Activated naive CD8-positive, alpha-beta T cell treated with anti-CD3 and anti-CD28 coated beads, Interleukin-2, amount 50 U/mL, for 24 hours (primary cell): Measurements from ENCODE around the gene C11orf54.
"Not testable (repeated sequence)": the region's sequence is repeated elsewhere in the genome, so short reads cannot be mapped to it uniquely, and the experiment has no call there.

Source experiments
- ATAC-seq: fragments of 150-1000 bp; cut with Tn5 transposase; one replicate; pipeline ENCODE4 v1.10.0; 2021
- DNase-seq: peaks from one replicate; pipeline ENCODE4 v3.0.0; 2021
- H3K27ac Mint-ChIP-seq: one replicate; pipeline ENCODE4 v1.8.0; 2021; ENCODE audit warnings: mild to moderate bottlenecking, mixed read lengths
- H3K27me3 Mint-ChIP-seq: one replicate; pipeline ENCODE4 v1.8.0; 2021; ENCODE audit warnings: mixed read lengths
- H3K36me3 Mint-ChIP-seq: one replicate; pipeline ENCODE4 v1.8.0; 2021; ENCODE audit warnings: low read depth, mixed read lengths
- H3K4me1 Mint-ChIP-seq: one replicate; pipeline ENCODE4 v1.8.0; 2021; ENCODE audit warnings: mixed read lengths
- H3K4me3 Mint-ChIP-seq: one replicate; pipeline ENCODE4 v1.8.0; 2021; ENCODE audit warnings: mild to moderate bottlenecking, moderate library complexity, mixed read lengths
- H3K9me3 Mint-ChIP-seq: one replicate; pipeline ENCODE4 v1.8.0; 2021; ENCODE audit warnings: mixed read lengths

Gene C11orf54

GRCh38 chr11:93740730-93741093, 760 bp upstream of the C11orf54 start:
- peak overlapping the region; percentile 100 for H3K27ac Mint-ChIP-seq
- H3K27me3 Mint-ChIP-seq = no peaks in the 10 kb centered on the region
- H3K4me1 Mint-ChIP-seq = peaks cover 70% of the 10 kb centered on the region

GRCh38 chr11:93741882-93742226, 382 bp downstream of the C11orf54 start:
- Mint-ChIP-seq H3K27me3 (no peaks in the 10 kb centered on the region), H3K4me1 (peaks cover 60% of the 10 kb centered on the region), H3K9me3 (no peaks in the 10 kb centered on the region), H3K27ac (peak overlapping the region; percentile 100), H3K36me3 (peaks cover 55% of the 10 kb centered on the region), H3K4me3 (peak overlapping the region; percentile 99)
- ATAC-seq (peak; percentile 7), DNase-seq (no peak)

More at GRCh38 chr11:93740730-93741093, 760 bp upstream of the C11orf54 start:
- DNase-seq (peak; percentile 62), ATAC-seq (peak; percentile 35)
- no peaks in the 10 kb centered on the region for H3K9me3 Mint-ChIP-seq
- H3K36me3 Mint-ChIP-seq = peaks cover 66% of the 10 kb centered on the region
- H3K4me3 Mint-ChIP-seq = peak overlapping the region; percentile 99

GRCh38 chr11:93743291-93743690, 1.8 kb downstream of the C11orf54 start:
- Mint-ChIP-seq H3K4me1 (peaks cover 46% of the 10 kb centered on the region), H3K9me3 (no peaks in the 10 kb centered on the region), H3K36me3 (peaks cover 43% of the 10 kb centered on the region), H3K27me3 (no peaks in the 10 kb centered on the region), H3K4me3 (peak overlapping the region; percentile 59), H3K27ac (no peak overlapping the region)
- DNase-seq (no peak), ATAC-seq (no peak)

- peaks cover 31% of the 10 kb centered on the region for H3K36me3 Mint-ChIP-seq
Observed at GRCh38 chr11:93744669-93745004, 3.2 kb downstream of the C11orf54 start.

GRCh38 chr11:93745005-93745755, 3.7 kb downstream of the C11orf54 start:
- H3K4me1 Mint-ChIP-seq = peaks cover 30% of the 10 kb centered on the region
- H3K4me3 Mint-ChIP-seq = not testable (repeated sequence)

More at GRCh38 chr11:93744669-93745004, 3.2 kb downstream of the C11orf54 start:
- H3K27ac Mint-ChIP-seq = no peak overlapping the region
- no peaks in the 10 kb centered on the region for H3K9me3 Mint-ChIP-seq
- DNase-seq (no peak), ATAC-seq (no peak)
- H3K27me3 Mint-ChIP-seq = no peaks in the 10 kb centered on the region
- no peak overlapping the region for H3K4me3 Mint-ChIP-seq
- peaks cover 34% of the 10 kb centered on the region for H3K4me1 Mint-ChIP-seq

GRCh38 chr11:93746101-93746500, 4.6 kb downstream of the C11orf54 start:
- H3K9me3 Mint-ChIP-seq = no peaks in the 10 kb centered on the region
- no peak overlapping the region for H3K4me3 Mint-ChIP-seq
- ATAC-seq = no peak
- DNase-seq = no peak
- peaks cover 19% of the 10 kb centered on the region for H3K36me3 Mint-ChIP-seq
- no peak overlapping the region for H3K27ac Mint-ChIP-seq
- H3K4me1 Mint-ChIP-seq = peaks cover 25% of the 10 kb centered on the region
- H3K27me3 Mint-ChIP-seq = no peaks in the 10 kb centered on the region

More at GRCh38 chr11:93745005-93745755, 3.7 kb downstream of the C11orf54 start:
- H3K9me3 Mint-ChIP-seq, DNase-seq, ATAC-seq, H3K27me3 Mint-ChIP-seq, H3K27ac Mint-ChIP-seq: not testable (repeated sequence)
- H3K36me3 Mint-ChIP-seq = peaks cover 26% of the 10 kb centered on the region

- H3K4me1 Mint-ChIP-seq = peaks cover 22% of the 10 kb centered on the region
- H3K27ac Mint-ChIP-seq = no peak overlapping the region
- ATAC-seq (no peak), DNase-seq (no peak)
- no peaks in the 10 kb centered on the region for H3K9me3 Mint-ChIP-seq
- H3K36me3 Mint-ChIP-seq = peaks cover 12% of the 10 kb centered on the region
- no peaks in the 10 kb centered on the region for H3K27me3 Mint-ChIP-seq
- H3K4me3 Mint-ChIP-seq = no peak overlapping the region
Observed at GRCh38 chr11:93747122-93747521, 5.7 kb downstream of the C11orf54 start.

GRCh38 chr11:93751001-93751400, 9.5 kb downstream of the C11orf54 start:
- H3K36me3 Mint-ChIP-seq = peaks cover 18% of the 10 kb centered on the region
- H3K9me3 Mint-ChIP-seq = no peaks in the 10 kb centered on the region
- no peaks in the 10 kb centered on the region for H3K27me3 Mint-ChIP-seq
- no peak for DNase-seq
- no peak overlapping the region for H3K27ac Mint-ChIP-seq
- H3K4me1 Mint-ChIP-seq = no peaks in the 10 kb centered on the region
- ATAC-seq = no peak
- no peak overlapping the region for H3K4me3 Mint-ChIP-seq

- ATAC-seq = no peak
- H3K27ac Mint-ChIP-seq = no peak overlapping the region
- peaks cover 31% of the 10 kb centered on the region for H3K36me3 Mint-ChIP-seq
Observed at GRCh38 chr11:93753241-93753640, 11.8 kb downstream of the C11orf54 start.

GRCh38 chr11:93756748-93757147, 15.3 kb downstream of the C11orf54 start:
- Mint-ChIP-seq H3K27me3 (no peaks in the 10 kb centered on the region), H3K36me3 (peaks cover 42% of the 10 kb centered on the region), H3K4me3 (no peak overlapping the region), H3K9me3 (no peaks in the 10 kb centered on the region), H3K27ac (no peak overlapping the region), H3K4me1 (no peaks in the 10 kb centered on the region)
- no peak for DNase-seq
- ATAC-seq = no peak

More at GRCh38 chr11:93753241-93753640, 11.8 kb downstream of the C11orf54 start:
- H3K4me1 Mint-ChIP-seq = no peaks in the 10 kb centered on the region
- H3K9me3 Mint-ChIP-seq = no peaks in the 10 kb centered on the region
- no peak overlapping the region for H3K4me3 Mint-ChIP-seq
- no peaks in the 10 kb centered on the region for H3K27me3 Mint-ChIP-seq
- no peak for DNase-seq

GRCh38 chr11:93757301-93757700, 15.8 kb downstream of the C11orf54 start:
- Mint-ChIP-seq H3K4me3 (no peak overlapping the region), H3K4me1 (no peaks in the 10 kb centered on the region), H3K36me3 (peaks cover 40% of the 10 kb centered on the region), H3K9me3 (no peaks in the 10 kb centered on the region), H3K27me3 (no peaks in the 10 kb centered on the region), H3K27ac (no peak overlapping the region)
- no peak for DNase-seq
- ATAC-seq = no peak

- ATAC-seq (no peak), DNase-seq (no peak)
- Mint-ChIP-seq H3K36me3 (peaks cover 37% of the 10 kb centered on the region), H3K27me3 (no peaks in the 10 kb centered on the region), H3K9me3 (no peaks in the 10 kb centered on the region), H3K4me1 (no peaks in the 10 kb centered on the region), H3K4me3 (no peak overlapping the region), H3K27ac (no peak overlapping the region)
Observed at GRCh38 chr11:93757924-93758865, 16.7 kb downstream of the C11orf54 start.

GRCh38 chr11:93759123-93759522, 17.7 kb downstream of the C11orf54 start:
- not testable (repeated sequence) for H3K9me3 Mint-ChIP-seq, H3K4me1 Mint-ChIP-seq, H3K27me3 Mint-ChIP-seq, H3K27ac Mint-ChIP-seq, ATAC-seq, H3K4me3 Mint-ChIP-seq, DNase-seq
- H3K36me3 Mint-ChIP-seq = peaks cover 41% of the 10 kb centered on the region

GRCh38 chr11:93761910-93762309, 20.4 kb downstream of the C11orf54 start:
- Mint-ChIP-seq H3K36me3 (peaks cover 39% of the 10 kb centered on the region), H3K27ac (no peak overlapping the region), H3K4me1 (no peaks in the 10 kb centered on the region), H3K27me3 (no peaks in the 10 kb centered on the region), H3K4me3 (no peak overlapping the region), H3K9me3 (peaks cover 3% of the 10 kb centered on the region)
- DNase-seq = no peak
- no peak for ATAC-seq

GRCh38 chr11:93765551-93765950, 24.1 kb downstream of the C11orf54 start:
- DNase-seq = no peak
- H3K9me3 Mint-ChIP-seq = peaks cover 5% of the 10 kb centered on the region
- H3K36me3 Mint-ChIP-seq = peaks cover 27% of the 10 kb centered on the region
- H3K27me3 Mint-ChIP-seq = no peaks in the 10 kb centered on the region
- H3K4me3 Mint-ChIP-seq = no peak overlapping the region
- ATAC-seq = no peak
- H3K4me1 Mint-ChIP-seq = no peaks in the 10 kb centered on the region
- H3K27ac Mint-ChIP-seq = no peak overlapping the region
